Spleen (tissue), 11 donors: Measurements from ENCODE around the gene STAG1. TPM values are rescaled to one million over a fixed set of nuclear protein-coding genes. Genes with fewer than 3 reads are reported as not detected.
"Not testable (repeated sequence)": the region's sequence is repeated elsewhere in the genome, so short reads cannot be mapped to it uniquely, and the experiment has no call there.

Experiments
- DNase-seq: peaks from one replicate; pipeline ENCODE4 v3.0.0-alpha.2; 2020
- H3K27ac ChIP-seq, 8 donors: fragments of 200-600 bp; sonication (generic) in 7 of 8; 1 replicate in 4 of 8; 2 replicates in 4 of 8; pipeline versions ENCODE4 v1.5.0 to v1.8.0; 2016 to 2021; ENCODE audit warnings: inconsistent platforms in 4 of 8, mild to moderate bottlenecking in 4 of 8, moderate library complexity in 1 of 8
- H3K27me3 ChIP-seq, 7 donors: fragments of 200-600 bp; sonication (generic) in 6 of 7; replicated peaks in 1 of 7; 1 replicate in 4 of 7; 2 replicates in 3 of 7; pipeline versions ENCODE4 v1.5.0 to v1.8.0; 2016 to 2021; ENCODE audit warnings: inconsistent platforms in 3 of 7, mild to moderate bottlenecking in 1 of 7
- H3K36me3 ChIP-seq, 6 donors: fragments of 200-600 bp; sonication (generic) in 5 of 6; 1 replicate in 4 of 6; 2 replicates in 2 of 6; pipeline versions ENCODE4 v1.5.0 to v1.8.0; 2016 to 2021; ENCODE audit warnings: inconsistent platforms in 2 of 6
- H3K4me1 ChIP-seq, 6 donors: fragments of 200-600 bp; sonication (generic) in 5 of 6; 1 replicate in 3 of 6; 2 replicates in 3 of 6; pipeline versions ENCODE4 v1.5.0 to v1.8.0; 2016 to 2021; ENCODE audit warnings: inconsistent platforms in 3 of 6
- H3K4me3 ChIP-seq, 8 donors: fragments of 200-600 bp; sonication (generic) in 7 of 8; 1 replicate in 4 of 8; 2 replicates in 4 of 8; pipeline versions ENCODE4 v1.5.0 to v1.8.0; 2016 to 2021; ENCODE audit warnings: inconsistent platforms in 4 of 8, mild to moderate bottlenecking in 4 of 8, moderate library complexity in 2 of 8
- H3K9me3 ChIP-seq, 8 donors: fragments of 200-600 bp; sonication (generic) in 7 of 8; 1 replicate in 4 of 8; 2 replicates in 4 of 8; pipeline versions ENCODE4 v1.5.0 to v1.8.0; 2016 to 2021; ENCODE audit warnings: inconsistent platforms in 4 of 8
- CTCF ChIP-seq, 11 experiments: fragments of 200-600 bp in 7 of 11; fragments of 450-650 bp in 4 of 11; sonication (generic) in 4 of 11; IDR thresholded peaks in 8 of 11; conservative IDR thresholded peaks in 3 of 11; 1 replicate in 7 of 11; 2 replicates in 4 of 11; pipeline versions ENCODE4 v1.4.0 to v1.8.0; 2016 to 2021; ENCODE audit warnings: antibody characterized with exemption in 11 of 11, inconsistent platforms in 4 of 11, mild to moderate bottlenecking in 1 of 11
- POLR2A ChIP-seq, 3 donors: fragments of 450-650 bp; IDR thresholded peaks; one replicate each; pipeline ENCODE4 v1.5.1; 2017; ENCODE audit warnings: antibody characterized with exemption in 3 of 3, mild to moderate bottlenecking in 1 of 3
- POLR2AphosphoS5 ChIP-seq, 3 donors: sonication (generic); formaldehyde crosslinking; IDR thresholded peaks; one replicate each; pipeline ENCODE4 v1.5.1; 2017; ENCODE audit warnings: antibody characterized with exemption in 3 of 3
- WGBS, 5 donors: extraction: QIAGEN DNeasy Blood & Tissue Kit in 3 of 5; methylation state at CpG; one replicate each; pipeline versions ENCODE4 v1.1.5 to v1.1.7; 2013 to 2018; 5-methylcytosine and 5-hydroxymethylcytosine counted together
- intact Hi-C: fragments of 100-400 bp; cut with DNase I; formaldehyde crosslinking; loops from one replicate; pipeline ENCODE4 v1.15.0; 2023; ENCODE audit warnings: low total_unique reads
- polyA plus RNA-seq, 3 donors: library from polyadenylated mRNA; stranded (reverse); fragments of 200-250 nt; gene quantifications; one replicate each; pipeline ENCODE4 v1.2.1, GENCODE V29; 2013
- total RNA-seq, 7 donors: library from RNA; depleted of rRNA in 3 of 7; stranded (reverse); fragments of >200 nt in 3 of 7; fragmentation: NEBNext Ultra II Directional in 4 of 7; extraction: Animal tissue kit (Norgen Biotek cat#: 25700) in 4 of 7; gene quantifications; one replicate each; pipeline versions ENCODE4 v1.1.0 to v1.2.1, GENCODE V29; 2016 to 2021
- donor health status: healthy with polysubstance abuse.
- donor health status: DM: no; HTN: no; CAD: no; lungs with moderate emphysema.
- donor health status: DM: no; HTN: no; CAD: no.
- donor health status: Bipolar disorder and iron deficiency.
- donor health status: healthy.
- donor health status: DM: no; HTN: no; CAD: no.
- donor health status: DM: yes; HTN: yes; CAD: no.

Gene STAG1
- total and polyA plus RNA-seq, 10 donors = 7.2 to 61.6 (median 47.3) TPM

GRCh38 chr3:136343873-136344555, 408.2 kb downstream of the STAG1 start:
- WGBS, 5 donors = 76 to 91% (median 86%) methylated on average over 5 of the region's 5 CpGs
- H3K9me3 ChIP-seq = no peaks in the 10 kb centered on the region
- peaks cover 0 to 3% (median 0%) of the 10 kb centered on the region in 6 donors for H3K4me1 ChIP-seq
- H3K27me3 ChIP-seq = no peaks in the 10 kb centered on the region
- H3K27ac ChIP-seq = no peak overlapping the region
- intact Hi-C loops = no loop called here
- DNase-seq = no peak
- H3K4me3 ChIP-seq = no peak overlapping the region
- H3K36me3 ChIP-seq = peaks cover 0 to 100% (median 37%) of the 10 kb centered on the region in 6 donors
- TF ChIP-seq CTCF (IDR thresholded peaks at IDR 0.05 in 8 of 11, conservative IDR thresholded peaks at IDR 0.05 in 3 of 11) (no peak), POLR2AphosphoS5 (IDR thresholded peaks at IDR 0.05) (no peak), POLR2A (IDR thresholded peaks at IDR 0.05) (no peak)

GRCh38 chr3:136343446-136343845, 408.7 kb downstream of the STAG1 start:
- H3K9me3 ChIP-seq = no peaks in the 10 kb centered on the region
- DNase-seq = no peak
- no peaks in the 10 kb centered on the region for H3K27me3 ChIP-seq
- peaks cover 0 to 100% (median 39%) of the 10 kb centered on the region in 6 donors for H3K36me3 ChIP-seq
- WGBS, 5 donors = 69 to 95% (median 89%) methylated on average over 2 of the region's 2 CpGs
- no peak overlapping the region for H3K4me3 ChIP-seq
- intact Hi-C loops = no loop called here
- no peak for TF ChIP-seq POLR2A (IDR thresholded peaks at IDR 0.05)
- TF ChIP-seq POLR2AphosphoS5 (IDR thresholded peaks at IDR 0.05) = no peak
- no peak for TF ChIP-seq CTCF (IDR thresholded peaks at IDR 0.05 in 8 of 11, conservative IDR thresholded peaks at IDR 0.05 in 3 of 11)
- H3K4me1 ChIP-seq = peaks cover 0 to 3% (median 0%) of the 10 kb centered on the region in 6 donors
- H3K27ac ChIP-seq = no peak overlapping the region

GRCh38 chr3:136336329-136337100, 415.7 kb downstream of the STAG1 start:
- Histone ChIP-seq H3K9me3 (no peaks in the 10 kb centered on the region), H3K36me3 (peaks cover 0 to 86% (median 52%) of the 10 kb centered on the region in 6 donors), H3K27me3 (no peaks in the 10 kb centered on the region), H3K4me1 (no peaks in the 10 kb centered on the region), H3K27ac (no peak overlapping the region), H3K4me3 (no peak overlapping the region)
- WGBS, 5 donors = 95 to 98% (median 97%) methylated on average over 4 of the region's 4 CpGs
- intact Hi-C loops = no loop called here
- TF ChIP-seq CTCF (IDR thresholded peaks at IDR 0.05 in 8 of 11, conservative IDR thresholded peaks at IDR 0.05 in 3 of 11) = no peak
- TF ChIP-seq POLR2A (IDR thresholded peaks at IDR 0.05) = no peak
- no peak for TF ChIP-seq POLR2AphosphoS5 (IDR thresholded peaks at IDR 0.05)
- DNase-seq = no peak

- DNase-seq = not testable (repeated sequence)
Measured at GRCh38 chr3:136334726-136335125, 417.5 kb downstream of the STAG1 start.

More at GRCh38 chr3:136334726-136335125, 417.5 kb downstream of the STAG1 start:
- H3K4me1 ChIP-seq, intact Hi-C loops, H3K9me3 ChIP-seq, H3K4me3 ChIP-seq, H3K27me3 ChIP-seq, H3K27ac ChIP-seq: not testable (repeated sequence)
- WGBS, 5 donors = 94 to 100% (median 98%) methylated on average over 5 to 6 of the region's 6 CpGs
- peaks cover 0 to 78% (median 36%) of the 10 kb centered on the region in 6 donors for H3K36me3 ChIP-seq
